Measurements from ENCODE around the gene KRTAP10-2. TPM values are rescaled to one million over a fixed set of nuclear protein-coding genes. Genes with fewer than 3 reads are reported as not detected.

Gene KRTAP10-2
- total and polyA plus RNA-seq, 9 of the 15 experiments (the other 6 are each of a cell fraction or from before 2014, with no cell fraction given): not detected

GRCh38 chr21:44530221-44530902 is 20.9 kb downstream of the KRTAP10-2 start:
- intact Hi-C loops (cut with micrococcal nuclease): no loop called here
- peaks cover 18% of the 10 kb centered on the region; the same call in 1 of the 2 replicates for H4K20me1 ChIP-seq (replicated peaks; ENCODE audit: control insufficient read depth, insufficient read depth, low read length)
- POLR2A ChIA-PET: interaction anchor here (0.7 to 1.0 kb wide), 2 partner anchors 12 to 60 kb away, joined by 4 read pairs; no protein-coding TSS in a partner anchor
- peaks cover 0 to 16% of the 10 kb centered on the region in 2 experiments; a peak in 2 of 5 replicates for H3K4me1 ChIP-seq (replicated peaks in 1 of 2; ENCODE audit: control insufficient read depth in 2 of 2, insufficient read depth in 2 of 2, low read length in 2 of 2)
- no peaks in the 10 kb centered on the region for H3K36me3 ChIP-seq (ENCODE audit: control insufficient read depth, insufficient read depth, low read length)
- no peaks in the 10 kb centered on the region for H3K9me1 ChIP-seq (ENCODE audit: control insufficient read depth, insufficient read depth, low read length)
- no peaks in the 10 kb centered on the region for H3K79me2 ChIP-seq (ENCODE audit: control insufficient read depth, insufficient read depth, low read length)
- peaks cover 44 to 78% of the 10 kb centered on the region in 2 experiments for H3K27me3 ChIP-seq (ENCODE audit: control insufficient read depth in 2 of 2, insufficient read depth in 2 of 2, low read length in 2 of 2)
- H3K9me3 ChIP-seq (replicated peaks; ENCODE audit: control insufficient read depth, insufficient read depth, low read depth, low read length): no peaks in the 10 kb centered on the region; the same call in 1 of the 2 replicates
- no peak for DNase-seq (ENCODE audit: extremely low read depth in 1 of 4, low spot score in 3 of 4)
- H3K27ac ChIP-seq (ENCODE audit: extremely low read depth, low read depth, low read length): no peak overlapping the region
- no peak overlapping the region for H2AFZ ChIP-seq (ENCODE audit: low read depth, low read length)
- BruUV-seq (replicated peaks): no TSS peak
- TF ChIP-seq, protein P1, sequence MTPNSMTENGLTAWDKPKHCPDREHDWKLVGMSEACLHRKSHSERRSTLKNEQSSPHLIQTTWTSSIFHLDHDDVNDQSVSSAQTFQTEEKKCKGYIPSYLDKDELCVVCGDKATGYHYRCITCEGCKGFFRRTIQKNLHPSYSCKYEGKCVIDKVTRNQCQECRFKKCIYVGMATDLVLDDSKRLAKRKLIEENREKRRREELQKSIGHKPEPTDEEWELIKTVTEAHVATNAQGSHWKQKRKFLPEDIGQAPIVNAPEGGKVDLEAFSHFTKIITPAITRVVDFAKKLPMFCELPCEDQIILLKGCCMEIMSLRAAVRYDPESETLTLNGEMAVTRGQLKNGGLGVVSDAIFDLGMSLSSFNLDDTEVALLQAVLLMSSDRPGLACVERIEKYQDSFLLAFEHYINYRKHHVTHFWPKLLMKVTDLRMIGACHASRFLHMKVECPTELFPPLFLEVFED (CRISPR knock-in tag; conservative IDR thresholded peaks at IDR 0.05): peak; percentile 84
- TF ChIP-seq HMG20B (CRISPR knock-in tag; IDR thresholded peaks at IDR 0.05) (no peak), GTF2E2 (tag; IDR thresholded peaks at IDR 0.05) (no peak), ELF4 (CRISPR knock-in tag; IDR thresholded peaks at IDR 0.05) (peak; percentile 57; the same call in 1 of the 2 replicates), U2AF1 (optimal IDR thresholded peaks at IDR 0.05; ENCODE audit: low read depth, low read length) (no peak), HLTF (IDR thresholded peaks at IDR 0.05) (no peak), OTX1 (CRISPR knock-in tag; IDR thresholded peaks at IDR 0.05) (peak; percentile 61; the same call in 1 of the 2 replicates), ZNF282 (CRISPR knock-in tag; IDR thresholded peaks at IDR 0.05) (no peak), NELFE (IDR thresholded peaks at IDR 0.05; ENCODE audit: insufficient read depth, insufficient read length) (no peak), NFYB (IDR thresholded peaks at IDR 0.05; ENCODE audit: extremely low read depth, insufficient read length) (no peak), CREBBP (IDR thresholded peaks at IDR 0.05; ENCODE audit: low read depth, low read length) (no peak), ZNF311 (CRISPR knock-in tag; IDR thresholded peaks at IDR 0.05) (no peak), HDAC1 (IDR thresholded peaks at IDR 0.05) (0 out of 4 replicates have a peak, but pooled peaks of 1 of the 2 experiments have one; percentile 26), ZNF740 (CRISPR knock-in tag; IDR thresholded peaks at IDR 0.05) (no peak), ZNF740 (tag; IDR thresholded peaks at IDR 0.05) (no peak), MCM3 (IDR thresholded peaks at IDR 0.05) (0 out of 2 replicates have a peak, but pooled peaks have one; percentile 48), NEUROD1 (IDR thresholded peaks at IDR 0.05; ENCODE audit: borderline replicate concordance, low read depth, low read length, partially characterized antibody) (no peak), SPI1 (IDR thresholded peaks at IDR 0.05; ENCODE audit: borderline replicate concordance, low read depth, low read length) (no peak)
- CTCF ChIA-PET (ENCODE audit: low intra/inter-chr PET ratio): no interaction called here
- no peak for ATAC-seq
- H3K4me3 ChIP-seq: no peak overlapping the region
- in situ Hi-C loops (cut with MboI): no loop called here
- no peak overlapping the region for H3K4me2 ChIP-seq (ENCODE audit: insufficient read depth, low read length)
- WGBS (ENCODE audit: insufficient coverage, low coverage, missing lambda C conversion rate): 0% methylated on average over 7 of the region's 7 CpGs
- FAIRE-seq: no peak
- H3K9ac ChIP-seq (ENCODE audit: insufficient read depth in 1 of 2, low read depth in 2 of 2, low read length in 2 of 2): no peak overlapping the region

All from K562 (cell line).